GM12865 (cell line): ENCODE results near the gene FSTL3.
A peak's percentile ranks its signal among the peaks of the same experiment; 100 is the strongest.
"Not testable (repeated sequence)": the region's sequence is repeated elsewhere in the genome, so short reads cannot be mapped to it uniquely, and the experiment has no call there.

Experiments
- DNase-seq: peaks from one replicate; pipeline ENCODE4 v3.0.0; 2010; ENCODE audit warnings: low read depth
- H3K4me3 ChIP-seq: 2 replicates; pipeline ENCODE4 v1.5.1; 2011; ENCODE audit warnings: mild to moderate bottlenecking, low read depth, low read length, control low read depth
- TF ChIP-seq, protein P1 (sequence below): IDR thresholded peaks from 2 replicates; pipeline ENCODE4 v1.5.1; 2011; ENCODE audit warnings: low read length, control low read depth, low read depth, inconsistent platforms; ENCODE audit not compliant: insufficient read depth; ENCODE audit errors: missing control alignments

FSTL3 gene

DNA sequence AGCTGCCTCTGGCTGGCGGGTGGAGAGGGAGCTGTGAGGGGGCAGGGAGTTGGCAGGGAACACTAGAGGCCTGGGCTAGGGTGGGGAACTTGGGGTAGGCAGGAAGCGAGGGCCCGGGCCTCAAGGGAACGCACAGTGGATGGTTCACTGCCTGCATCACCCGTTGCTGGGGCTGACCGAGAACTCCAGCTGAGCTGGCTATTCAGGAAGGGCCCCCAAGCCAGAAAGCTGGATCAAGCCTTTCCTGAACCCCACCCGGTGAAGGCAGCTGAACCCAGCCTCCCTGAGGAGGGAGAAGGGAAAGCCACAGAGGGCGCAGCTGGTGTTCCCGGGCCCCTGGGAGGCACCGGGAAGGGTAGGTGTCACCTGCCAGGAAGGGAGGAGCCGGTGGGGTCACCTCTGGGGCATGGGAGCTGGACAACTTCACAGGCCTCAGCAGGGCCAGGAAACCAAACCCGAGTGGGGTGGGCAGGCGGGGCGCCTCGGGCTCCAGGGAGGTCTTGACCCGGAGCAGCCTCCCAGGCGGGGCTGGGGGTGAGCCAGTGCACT is 46.4 kb downstream of the FSTL3 start:
- H3K4me3 ChIP-seq: no peak overlapping the region
- TF ChIP-seq, protein P1, sequence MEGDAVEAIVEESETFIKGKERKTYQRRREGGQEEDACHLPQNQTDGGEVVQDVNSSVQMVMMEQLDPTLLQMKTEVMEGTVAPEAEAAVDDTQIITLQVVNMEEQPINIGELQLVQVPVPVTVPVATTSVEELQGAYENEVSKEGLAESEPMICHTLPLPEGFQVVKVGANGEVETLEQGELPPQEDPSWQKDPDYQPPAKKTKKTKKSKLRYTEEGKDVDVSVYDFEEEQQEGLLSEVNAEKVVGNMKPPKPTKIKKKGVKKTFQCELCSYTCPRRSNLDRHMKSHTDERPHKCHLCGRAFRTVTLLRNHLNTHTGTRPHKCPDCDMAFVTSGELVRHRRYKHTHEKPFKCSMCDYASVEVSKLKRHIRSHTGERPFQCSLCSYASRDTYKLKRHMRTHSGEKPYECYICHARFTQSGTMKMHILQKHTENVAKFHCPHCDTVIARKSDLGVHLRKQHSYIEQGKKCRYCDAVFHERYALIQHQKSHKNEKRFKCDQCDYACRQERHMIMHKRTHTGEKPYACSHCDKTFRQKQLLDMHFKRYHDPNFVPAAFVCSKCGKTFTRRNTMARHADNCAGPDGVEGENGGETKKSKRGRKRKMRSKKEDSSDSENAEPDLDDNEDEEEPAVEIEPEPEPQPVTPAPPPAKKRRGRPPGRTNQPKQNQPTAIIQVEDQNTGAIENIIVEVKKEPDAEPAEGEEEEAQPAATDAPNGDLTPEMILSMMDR: no peak
- DNase-seq: peak; percentile 48

DNA sequence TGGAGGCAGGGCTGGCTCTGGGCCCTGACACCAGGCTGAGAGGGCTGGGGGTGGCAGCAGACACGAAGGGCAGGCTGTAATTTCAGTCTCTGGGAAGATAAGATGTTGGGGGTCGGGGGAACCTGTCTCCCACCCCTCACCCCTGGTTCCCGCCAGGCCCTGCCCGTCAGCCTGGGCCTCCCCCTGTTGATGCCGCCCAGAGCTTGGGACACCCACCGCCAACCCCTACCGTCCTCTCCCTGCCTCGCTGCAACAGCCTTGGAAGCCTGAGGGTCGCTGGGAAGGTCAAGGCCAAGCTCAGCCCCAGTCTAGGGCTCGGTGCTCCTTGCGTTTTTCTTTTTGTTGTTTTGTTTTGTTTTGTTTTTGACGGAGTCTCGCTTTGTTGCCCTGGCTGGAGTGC is 47.1 kb downstream of the FSTL3 start:
- H3K4me3 ChIP-seq: no peak overlapping the region
- TF ChIP-seq, protein P1: no peak
- DNase-seq: no peak

DNA sequence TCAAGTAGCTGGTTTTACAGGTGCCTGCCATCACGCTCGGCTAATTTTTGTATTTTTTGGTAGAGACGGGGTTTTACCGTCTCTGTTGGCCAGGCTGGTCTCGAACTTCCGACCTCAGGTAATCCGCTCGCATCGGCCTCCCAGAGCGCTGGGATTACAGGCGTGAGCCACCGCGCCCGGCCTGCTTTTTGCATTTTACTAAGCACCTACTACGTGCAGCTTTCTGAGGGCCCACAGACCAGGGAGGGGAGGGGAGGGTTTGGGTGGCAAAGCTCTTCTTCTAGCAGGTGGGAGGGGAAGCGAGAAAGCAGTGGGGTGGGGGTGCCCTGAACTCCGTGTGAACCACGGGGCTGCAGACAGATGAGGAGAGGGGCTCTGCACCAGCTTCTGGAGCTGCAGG is 47.5 kb downstream of the FSTL3 start:
- no peak for DNase-seq
- TF ChIP-seq, protein P1: no peak
- no peak overlapping the region for H3K4me3 ChIP-seq

DNA sequence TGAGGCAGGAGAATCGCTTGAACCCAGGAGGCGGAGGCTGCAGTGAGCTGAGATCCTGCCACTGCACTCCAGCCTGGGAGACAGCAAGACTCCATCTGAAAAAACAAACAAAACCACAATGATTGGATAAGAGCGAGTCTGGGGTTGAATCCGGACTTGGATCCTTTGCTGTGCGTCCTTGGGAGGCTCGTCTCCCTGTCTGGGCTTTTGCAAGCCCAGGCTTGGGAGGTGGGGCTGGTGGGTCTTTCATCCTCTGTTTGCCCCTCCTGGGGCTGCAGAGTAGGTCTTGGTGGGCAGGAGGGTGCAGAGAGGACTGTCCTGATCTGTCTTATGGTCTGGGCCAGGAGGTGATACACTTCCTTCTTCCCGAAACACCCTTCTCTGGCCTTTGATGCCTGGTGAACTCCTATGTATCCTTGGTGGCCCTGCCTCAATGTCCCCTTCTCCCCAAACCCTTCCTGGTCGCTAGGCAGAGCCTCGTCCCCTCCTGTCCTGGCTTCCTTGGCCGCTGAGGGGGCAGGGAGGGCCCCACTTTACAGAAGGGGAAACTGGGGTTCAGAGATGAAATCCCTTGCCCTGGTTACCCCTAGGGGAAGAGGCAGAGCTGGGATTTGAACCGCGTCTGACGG is 49.4 kb downstream of the FSTL3 start:
- TF ChIP-seq, protein P1: no peak
- no peak overlapping the region for H3K4me3 ChIP-seq
- no peak for DNase-seq

DNA sequence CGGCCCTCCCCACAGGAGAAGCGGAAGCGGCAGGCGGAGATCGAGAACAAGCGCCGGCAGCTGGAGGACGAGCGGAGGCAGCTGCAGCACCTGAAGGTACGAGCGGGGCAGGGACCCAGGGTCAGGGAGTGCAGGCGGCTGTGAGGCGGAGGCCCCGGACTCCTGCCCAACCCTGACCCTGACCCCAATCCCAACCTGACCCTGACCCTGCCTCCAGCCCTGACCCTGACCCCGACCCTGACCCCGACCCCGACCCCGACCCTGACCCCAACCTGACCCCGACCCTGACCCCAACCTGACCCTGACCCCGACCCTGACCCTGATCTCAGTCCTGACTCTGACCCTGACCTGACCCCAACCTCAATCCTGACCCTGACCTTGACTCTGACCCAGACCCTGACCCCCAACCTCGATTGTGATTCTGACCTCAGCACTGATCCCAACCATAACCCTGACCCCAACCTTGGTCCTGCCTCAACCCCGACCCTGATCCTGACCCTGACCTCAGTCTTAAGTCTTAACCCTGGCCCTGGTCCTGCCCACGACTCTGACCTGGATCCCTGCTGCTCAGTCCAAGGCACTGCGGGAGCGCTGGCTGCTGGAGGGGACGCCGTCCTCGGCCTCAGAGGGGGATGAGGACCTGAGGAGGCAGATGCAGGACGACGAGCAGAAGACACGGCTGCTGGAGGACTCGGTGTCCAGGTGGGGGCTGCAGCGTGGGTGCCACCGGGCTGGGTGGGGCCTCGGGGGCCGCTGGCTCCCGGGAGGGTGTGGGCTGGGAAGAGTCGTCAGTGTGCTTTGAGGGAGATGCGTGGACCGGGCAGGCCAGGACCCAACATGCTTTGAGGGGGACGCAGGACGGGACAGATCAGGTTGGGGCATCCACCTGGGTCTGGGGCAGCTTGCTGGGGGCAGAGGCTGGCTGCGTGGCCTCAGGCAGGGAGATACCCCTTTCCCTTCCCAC is 51.1 kb downstream of the FSTL3 start:
- H3K4me3 ChIP-seq: no peak overlapping the region
- DNase-seq: no peak
- TF ChIP-seq, protein P1: no peak

DNA sequence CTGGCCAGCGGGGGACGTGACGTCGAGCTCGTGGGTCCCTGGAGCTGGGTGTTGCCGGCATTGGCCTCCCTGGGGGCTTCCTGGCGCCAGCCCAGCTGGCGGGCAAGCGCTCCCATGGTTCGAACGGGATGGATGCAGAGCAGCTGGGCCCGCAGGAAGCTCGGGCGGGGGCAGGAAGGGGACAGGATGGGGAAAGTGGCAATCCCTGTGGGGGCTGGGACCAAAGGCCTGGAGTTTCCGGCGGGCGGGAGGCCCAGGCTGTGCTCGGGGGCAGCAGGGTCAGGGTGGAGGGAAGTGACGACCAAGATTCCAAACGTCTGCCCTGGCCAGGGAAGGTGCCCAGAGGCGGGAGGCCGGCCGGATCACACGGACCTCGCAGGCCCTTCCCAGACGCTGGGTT is 51.8 kb downstream of the FSTL3 start:
- H3K4me3 ChIP-seq: no peak overlapping the region
- DNase-seq: no peak
- TF ChIP-seq, protein P1: no peak

DNA sequence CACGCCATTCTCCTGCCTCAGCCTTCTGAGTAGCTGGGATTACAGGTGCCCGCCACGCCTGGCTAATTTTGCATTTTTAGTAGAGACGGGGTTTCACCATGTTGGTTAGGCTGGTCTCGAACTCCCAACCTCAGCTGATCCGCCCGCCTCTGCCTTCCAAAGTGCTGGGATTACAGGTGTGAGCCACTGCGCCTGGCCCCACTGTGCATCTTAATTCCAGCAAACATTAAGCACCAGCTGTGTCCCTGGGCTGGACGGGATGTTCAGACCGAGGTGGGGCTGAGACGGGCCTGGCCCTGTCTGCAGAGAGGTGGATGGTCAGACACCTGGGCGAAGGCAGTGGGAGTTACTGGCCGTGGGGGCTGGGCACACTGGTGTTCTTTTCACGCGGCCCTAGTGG is 53.4 kb downstream of the FSTL3 start:
- not testable (repeated sequence) for H3K4me3 ChIP-seq, DNase-seq
